GM23338 (cell line): ENCODE measurements around the gene OPRD1. TPM values are rescaled to one million over a fixed set of nuclear protein-coding genes. Genes with fewer than 3 reads are reported as not detected.
A peak's percentile ranks its signal among the peaks of the same experiment; 100 is the strongest.

Source experiments
- ATAC-seq: fragments of 200-7000 bp; cut with Tn5 transposase; 3 replicates; pipeline ENCODE4 v1.9.1; 2020
- DNase-seq: peaks from one replicate; pipeline ENCODE4 v3.0.0-alpha.2; 2015; ENCODE audit warnings: low spot score
- H2AFZ ChIP-seq: fragments of 200-600 bp; sonication (generic); 2 replicates; pipeline ENCODE4 v1.8.0; 2016; ENCODE audit warnings: antibody characterized with exemption, mild to moderate bottlenecking, moderate library complexity
- H3F3A ChIP-seq: fragments of 200-600 bp; sonication (generic); replicated peaks from 2 replicates; pipeline ENCODE4 v1.8.0; 2017; ENCODE audit warnings: antibody characterized with exemption, mixed run types, low read depth
- H3K27ac ChIP-seq: fragments of 200-600 bp; sonication (generic); 2 replicates; pipeline ENCODE4 v1.6.1; 2016; ENCODE audit warnings: low read depth
- H3K27me3 ChIP-seq: fragments of 200-600 bp; sonication (generic); 2 replicates; pipeline ENCODE4 v1.8.0; 2016; ENCODE audit warnings: mild to moderate bottlenecking, mixed run types, moderate library complexity; ENCODE audit not compliant: insufficient read depth
- H3K36me3 ChIP-seq: fragments of 200-600 bp; sonication (generic); 2 replicates; pipeline ENCODE4 v1.8.0; 2016; ENCODE audit warnings: mild to moderate bottlenecking; ENCODE audit not compliant: insufficient read depth
- H3K4me1 ChIP-seq: fragments of 200-600 bp; sonication (generic); 2 replicates; pipeline ENCODE4 v1.8.0; 2016; ENCODE audit warnings: mild to moderate bottlenecking, moderate library complexity; ENCODE audit not compliant: insufficient read depth
- H3K4me2 ChIP-seq: fragments of 200-600 bp; sonication (generic); 2 replicates; pipeline ENCODE4 v1.7.1; 2017; ENCODE audit warnings: mixed run types
- H3K4me3 ChIP-seq: fragments of 200-600 bp; sonication (generic); 2 replicates; pipeline ENCODE4 v1.6.1; 2016; ENCODE audit warnings: mixed run types
- H3K79me2 ChIP-seq: fragments of 200-600 bp; sonication (generic); replicated peaks from 2 replicates; pipeline ENCODE4 v1.8.0; 2017; ENCODE audit warnings: mild to moderate bottlenecking; ENCODE audit not compliant: insufficient read depth
- H3K9me2 ChIP-seq: fragments of 200-600 bp; sonication (generic); 2 replicates; pipeline ENCODE4 v1.8.0; 2017; ENCODE audit not compliant: insufficient read depth
- H4K20me1 ChIP-seq: fragments of 200-600 bp; sonication (generic); replicated peaks from 2 replicates; pipeline ENCODE4 v1.8.0; 2017; ENCODE audit warnings: mild to moderate bottlenecking; ENCODE audit not compliant: insufficient read depth
- H3K27ac Mint-ChIP-seq: 2 replicates; pipeline ENCODE4 v1.8.0; 2020; ENCODE audit warnings: inconsistent platforms, mild to moderate bottlenecking, moderate library complexity, mixed read lengths
- H3K27me3 Mint-ChIP-seq: 3 replicates; pipeline ENCODE4 v1.8.0; 2022; ENCODE audit warnings: low read depth, mild to moderate bottlenecking, moderate library complexity, mixed read lengths, inconsistent platforms; ENCODE audit not compliant: insufficient read depth, poor library complexity
- H3K36me3 Mint-ChIP-seq: 3 replicates; pipeline ENCODE4 v1.8.0; 2021; ENCODE audit warnings: low read depth, mild to moderate bottlenecking, inconsistent platforms, moderate library complexity, mixed read lengths
- H3K4me1 Mint-ChIP-seq: 3 replicates; pipeline ENCODE4 v1.8.0; 2020; ENCODE audit warnings: mild to moderate bottlenecking, inconsistent platforms, mixed read lengths
- H3K4me3 Mint-ChIP-seq: 3 replicates; pipeline ENCODE4 v1.8.0; 2021; ENCODE audit warnings: moderate library complexity, mild to moderate bottlenecking, inconsistent platforms, mixed read lengths
- H3K9me3 Mint-ChIP-seq: 3 replicates; pipeline ENCODE4 v1.8.0; 2020; ENCODE audit warnings: moderate library complexity, mild to moderate bottlenecking, inconsistent platforms, mixed read lengths
- CREB1 ChIP-seq: fragments of 250-450 bp; sonication (Bioruptor Pico); IDR thresholded peaks from 2 replicates; pipeline ENCODE4 v1.5.0; 2020; ENCODE audit warnings: low read depth, mild to moderate bottlenecking, moderate library complexity
- ETS1 ChIP-seq: IDR thresholded peaks from 2 replicates; pipeline ENCODE4 v1.6.1; 2016; ENCODE audit warnings: antibody characterized with exemption
- EZH2 ChIP-seq: fragments of 200-600 bp; sonication (generic); IDR thresholded peaks from one replicate; pipeline ENCODE4 v1.8.0; 2017; ENCODE audit warnings: antibody characterized with exemption, mild to moderate bottlenecking, low read depth; ENCODE audit not compliant: unreplicated experiment
- EZH2phosphoT487 ChIP-seq: fragments of 200-600 bp; sonication (generic); IDR thresholded peaks from one replicate; pipeline ENCODE4 v1.8.1; 2018; ENCODE audit warnings: antibody characterized with exemption; ENCODE audit not compliant: unreplicated experiment
- JUNB ChIP-seq: IDR thresholded peaks from one replicate; pipeline ENCODE4 v1.6.1; 2016; ENCODE audit warnings: antibody characterized with exemption; ENCODE audit not compliant: unreplicated experiment
- NANOG ChIP-seq: IDR thresholded peaks from 2 replicates; pipeline ENCODE4 v1.6.1; 2016; ENCODE audit warnings: antibody characterized with exemption, borderline replicate concordance
- POLR2AphosphoS5 ChIP-seq: IDR thresholded peaks from 2 replicates; pipeline ENCODE4 v1.6.1; 2016; ENCODE audit warnings: antibody characterized with exemption, low read depth
- STAT1 ChIP-seq: IDR thresholded peaks from one replicate; pipeline ENCODE4 v1.6.1; 2016; ENCODE audit warnings: antibody characterized with exemption; ENCODE audit not compliant: unreplicated experiment
- ZNF114 ChIP-seq: fragments of 250-450 bp; sonication (Bioruptor Pico); IDR thresholded peaks from 2 replicates; pipeline ENCODE4 v1.5.0; 2020; ENCODE audit warnings: mild to moderate bottlenecking, moderate library complexity
- ZNF331 ChIP-seq: fragments of 250-450 bp; sonication (Bioruptor Pico); IDR thresholded peaks from 2 replicates; pipeline ENCODE4 v1.5.0; 2020; ENCODE audit warnings: low read depth, mild to moderate bottlenecking, moderate library complexity
- polyA plus RNA-seq: library from polyadenylated mRNA; unstranded; fragments of >200 nt; fragmentation: Nextera tagmentation; extraction: Ambion mirVana; gene quantifications from 2 replicates; pipeline ENCODE4 v1.2.1, GENCODE V29; 2016
- total RNA-seq: library from RNA; depleted of rRNA; stranded (reverse); fragments of >200 nt; shearing (Covaris generic); gene quantifications from 2 replicates; pipeline ENCODE4 v1.2.3, GENCODE V29; 2014
- TF ChIP-seq, protein P1 (sequence below), 2 experiments: fragments of 200-600 bp in 1 of 2; sonication (generic) in 1 of 2; conservative IDR thresholded peaks; 2 replicates each; pipeline versions ENCODE4 v1.5.1 to v1.6.1; 2016 to 2017; ENCODE audit warnings: antibody characterized with exemption in 2 of 2, low read depth in 2 of 2, mild to moderate bottlenecking in 2 of 2, moderate library complexity in 1 of 2
- TF ChIP-seq, protein P2 (sequence below): IDR thresholded peaks from one replicate; pipeline ENCODE4 v1.6.1; 2018; ENCODE audit warnings: antibody characterized with exemption; ENCODE audit not compliant: unreplicated experiment

OPRD1 gene
- total and polyA plus RNA-seq, 2 experiments from 2014 or later, result 0.55 to 2.3 TPM

DNA sequence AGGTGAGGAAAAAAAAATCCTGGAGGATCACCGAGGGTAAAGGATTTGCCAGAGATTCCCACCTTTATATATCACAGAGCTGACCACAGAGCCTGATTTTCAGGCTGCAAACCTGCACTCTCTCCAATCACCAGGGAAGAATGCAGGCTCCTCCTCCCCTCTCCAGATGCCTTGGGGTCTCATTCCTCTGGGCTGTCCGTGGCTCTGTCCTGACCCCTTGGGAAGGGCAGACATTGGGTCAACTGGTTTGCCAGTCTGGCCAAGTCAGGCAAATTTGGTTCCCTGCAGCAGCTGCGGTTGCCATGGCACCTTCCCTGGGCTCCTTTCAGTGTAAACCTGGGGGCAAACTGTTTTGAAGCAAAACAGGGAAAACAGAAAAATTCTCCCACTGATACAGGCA lies 11.6 kb upstream of the OPRD1 start:
- Histone ChIP-seq H3K9me2 (no peaks in the 10 kb centered on the region), H3F3A (no peaks in the 10 kb centered on the region), H3K4me3 (no peak overlapping the region), H4K20me1 (no peaks in the 10 kb centered on the region), H3K27ac (no peak overlapping the region), H3K4me2 (no peak overlapping the region), H3K36me3 (no peaks in the 10 kb centered on the region), H3K4me1 (peaks cover 21% of the 10 kb centered on the region), H2AFZ (peak overlapping the region; percentile 56; the same call in 1 of the 2 replicates), H3K27me3 (no peaks in the 10 kb centered on the region), H3K79me2 (no peaks in the 10 kb centered on the region)
- Mint-ChIP-seq H3K9me3 (peaks cover 8% of the 10 kb centered on the region; the same call in 2 of the 3 replicates), H3K36me3 (no peaks in the 10 kb centered on the region), H3K4me3 (no peak overlapping the region), H3K27ac (no peak overlapping the region), H3K4me1 (peaks cover 15% of the 10 kb centered on the region), H3K27me3 (peaks cover 17% of the 10 kb centered on the region)
- ATAC-seq, result peak; percentile 27; the same call in 2 of the 3 replicates
- no peak for DNase-seq
- no peak for TF ChIP-seq NANOG

GRCh38 chr1:28801461-28801860 lies 10.5 kb upstream of the OPRD1 start:
- Histone ChIP-seq H2AFZ (no peak overlapping the region), H3K27ac (no peak overlapping the region), H3K27me3 (no peaks in the 10 kb centered on the region), H3K4me3 (no peak overlapping the region), H3K79me2 (no peaks in the 10 kb centered on the region), H3K4me1 (peaks cover 19% of the 10 kb centered on the region; the same call in 1 of the 2 replicates), H3K36me3 (no peaks in the 10 kb centered on the region), H4K20me1 (no peaks in the 10 kb centered on the region), H3F3A (no peaks in the 10 kb centered on the region), H3K4me2 (no peak overlapping the region), H3K9me2 (no peaks in the 10 kb centered on the region)
- DNase-seq, result no peak
- H3K4me3 Mint-ChIP-seq, result no peak overlapping the region
- ATAC-seq, result no peak
- TF ChIP-seq JUNB (no peak), STAT1 (no peak), ZNF331 (CRISPR knock-in tag) (no peak), ZNF114 (CRISPR knock-in tag) (no peak), POLR2AphosphoS5 (no peak), EZH2 (no peak), CREB1 (no peak), NANOG (no peak), EZH2phosphoT487 (no peak), ETS1 (no peak)
- TF ChIP-seq, protein P1, sequence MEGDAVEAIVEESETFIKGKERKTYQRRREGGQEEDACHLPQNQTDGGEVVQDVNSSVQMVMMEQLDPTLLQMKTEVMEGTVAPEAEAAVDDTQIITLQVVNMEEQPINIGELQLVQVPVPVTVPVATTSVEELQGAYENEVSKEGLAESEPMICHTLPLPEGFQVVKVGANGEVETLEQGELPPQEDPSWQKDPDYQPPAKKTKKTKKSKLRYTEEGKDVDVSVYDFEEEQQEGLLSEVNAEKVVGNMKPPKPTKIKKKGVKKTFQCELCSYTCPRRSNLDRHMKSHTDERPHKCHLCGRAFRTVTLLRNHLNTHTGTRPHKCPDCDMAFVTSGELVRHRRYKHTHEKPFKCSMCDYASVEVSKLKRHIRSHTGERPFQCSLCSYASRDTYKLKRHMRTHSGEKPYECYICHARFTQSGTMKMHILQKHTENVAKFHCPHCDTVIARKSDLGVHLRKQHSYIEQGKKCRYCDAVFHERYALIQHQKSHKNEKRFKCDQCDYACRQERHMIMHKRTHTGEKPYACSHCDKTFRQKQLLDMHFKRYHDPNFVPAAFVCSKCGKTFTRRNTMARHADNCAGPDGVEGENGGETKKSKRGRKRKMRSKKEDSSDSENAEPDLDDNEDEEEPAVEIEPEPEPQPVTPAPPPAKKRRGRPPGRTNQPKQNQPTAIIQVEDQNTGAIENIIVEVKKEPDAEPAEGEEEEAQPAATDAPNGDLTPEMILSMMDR (conservative IDR thresholded peaks at IDR 0.05; ENCODE audit: low read depth in 2 of 2), result no peak
- TF ChIP-seq, protein P2, sequence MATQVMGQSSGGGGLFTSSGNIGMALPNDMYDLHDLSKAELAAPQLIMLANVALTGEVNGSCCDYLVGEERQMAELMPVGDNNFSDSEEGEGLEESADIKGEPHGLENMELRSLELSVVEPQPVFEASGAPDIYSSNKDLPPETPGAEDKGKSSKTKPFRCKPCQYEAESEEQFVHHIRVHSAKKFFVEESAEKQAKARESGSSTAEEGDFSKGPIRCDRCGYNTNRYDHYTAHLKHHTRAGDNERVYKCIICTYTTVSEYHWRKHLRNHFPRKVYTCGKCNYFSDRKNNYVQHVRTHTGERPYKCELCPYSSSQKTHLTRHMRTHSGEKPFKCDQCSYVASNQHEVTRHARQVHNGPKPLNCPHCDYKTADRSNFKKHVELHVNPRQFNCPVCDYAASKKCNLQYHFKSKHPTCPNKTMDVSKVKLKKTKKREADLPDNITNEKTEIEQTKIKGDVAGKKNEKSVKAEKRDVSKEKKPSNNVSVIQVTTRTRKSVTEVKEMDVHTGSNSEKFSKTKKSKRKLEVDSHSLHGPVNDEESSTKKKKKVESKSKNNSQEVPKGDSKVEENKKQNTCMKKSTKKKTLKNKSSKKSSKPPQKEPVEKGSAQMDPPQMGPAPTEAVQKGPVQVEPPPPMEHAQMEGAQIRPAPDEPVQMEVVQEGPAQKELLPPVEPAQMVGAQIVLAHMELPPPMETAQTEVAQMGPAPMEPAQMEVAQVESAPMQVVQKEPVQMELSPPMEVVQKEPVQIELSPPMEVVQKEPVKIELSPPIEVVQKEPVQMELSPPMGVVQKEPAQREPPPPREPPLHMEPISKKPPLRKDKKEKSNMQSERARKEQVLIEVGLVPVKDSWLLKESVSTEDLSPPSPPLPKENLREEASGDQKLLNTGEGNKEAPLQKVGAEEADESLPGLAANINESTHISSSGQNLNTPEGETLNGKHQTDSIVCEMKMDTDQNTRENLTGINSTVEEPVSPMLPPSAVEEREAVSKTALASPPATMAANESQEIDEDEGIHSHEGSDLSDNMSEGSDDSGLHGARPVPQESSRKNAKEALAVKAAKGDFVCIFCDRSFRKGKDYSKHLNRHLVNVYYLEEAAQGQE, result no peak
- no peak overlapping the region for H3K27ac Mint-ChIP-seq
- peaks cover 18% of the 10 kb centered on the region for H3K27me3 Mint-ChIP-seq
- H3K36me3 Mint-ChIP-seq, result no peaks in the 10 kb centered on the region
- H3K4me1 Mint-ChIP-seq, result peaks cover 12% of the 10 kb centered on the region
- H3K9me3 Mint-ChIP-seq, result peaks cover 8% of the 10 kb centered on the region; the same call in 2 of the 3 replicates
